GM19328 (cell line): ENCODE data around the gene WAC.

Experiments
- ATAC-seq: cut with Tn5 transposase; IDR thresholded peaks from one replicate; pipeline ENCODE4 v1.9.1; 2021; ENCODE audit warnings: mild to moderate bottlenecking, moderate library complexity; ENCODE audit not compliant: unreplicated experiment

WAC gene

DNA sequence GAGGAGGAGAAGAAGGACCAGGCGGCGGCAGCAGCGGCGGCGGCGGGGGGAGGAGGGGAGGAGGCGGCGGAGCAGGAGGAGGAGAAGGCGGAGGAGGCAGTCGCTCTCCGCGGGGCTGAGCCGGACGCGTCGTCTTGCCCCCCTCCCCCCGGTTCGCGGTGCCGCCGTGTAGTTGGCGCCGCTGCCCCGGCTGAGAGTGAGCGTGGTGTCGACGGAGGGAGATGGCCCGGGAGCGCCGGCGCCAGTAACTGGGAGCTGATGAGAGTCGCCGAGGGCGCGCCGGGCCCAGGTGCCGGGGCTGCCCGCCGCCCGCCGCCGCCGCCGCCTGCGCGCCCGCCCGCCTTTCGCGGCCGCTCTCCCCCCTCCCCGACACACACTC lies 257 bp downstream of the WAC start:
- peak; percentile 1 for ATAC-seq

DNA sequence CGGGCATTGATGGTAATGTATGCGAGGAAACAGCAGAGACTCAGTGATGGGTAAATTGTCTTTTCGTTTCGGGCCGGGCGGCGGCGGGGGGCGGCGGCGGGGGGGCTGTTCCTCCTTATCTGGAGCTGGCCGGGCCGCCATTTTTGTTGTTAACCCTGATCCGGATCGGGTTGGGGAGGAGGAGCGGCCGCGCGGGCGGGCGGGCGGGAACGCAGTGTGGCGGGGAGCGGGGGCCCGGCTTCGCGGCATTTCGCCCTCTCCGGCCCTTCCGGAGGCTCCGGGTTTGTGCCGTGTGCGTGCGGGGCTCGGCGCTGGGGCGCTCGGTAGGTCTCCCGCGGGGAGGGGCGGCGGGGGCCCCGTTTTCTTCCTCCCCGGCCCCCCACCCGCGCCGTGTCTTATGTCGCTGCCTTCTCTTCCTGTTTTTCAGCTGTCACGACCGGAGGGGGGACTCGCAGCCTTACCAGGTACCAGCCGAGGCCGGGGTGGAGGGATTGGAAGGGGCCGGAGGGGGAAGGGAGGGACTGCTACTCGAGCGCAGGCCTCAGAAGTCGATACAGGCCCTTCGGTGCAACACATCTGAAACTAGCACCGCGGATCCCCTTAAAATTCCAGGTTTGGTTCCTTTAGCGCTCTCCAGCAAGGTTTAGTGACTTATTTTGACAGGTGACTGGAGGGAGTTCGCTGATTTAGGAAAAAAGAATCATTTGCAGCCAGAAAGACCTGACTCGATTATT lies 820 bp downstream of the WAC start:
- no peak for ATAC-seq

- ATAC-seq = no peak
These were observed 2.9 kb downstream of the WAC start for GRCh38 chr10:28535846-28536245.

- no peak for ATAC-seq
These were observed 5.7 kb downstream of the WAC start for GRCh38 chr10:28538595-28538994.

DNA sequence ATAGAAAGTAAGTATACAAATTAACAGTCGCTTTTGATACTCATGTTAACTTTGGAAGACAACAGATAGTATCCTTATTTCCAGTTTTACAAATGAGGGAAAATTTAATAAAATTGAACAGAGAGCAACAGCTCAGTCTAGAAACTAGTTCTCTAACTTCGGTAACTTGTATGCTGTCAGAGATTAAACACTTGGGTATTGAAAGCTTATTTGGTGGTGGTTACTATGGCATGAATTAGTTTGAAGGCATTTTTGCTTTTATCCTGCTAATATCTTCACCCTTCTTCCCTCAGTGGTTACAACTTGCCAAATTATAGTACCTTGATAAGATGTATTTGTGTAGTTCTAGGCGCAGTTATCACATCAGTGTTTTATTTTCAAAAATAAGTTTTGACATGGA lies 7.2 kb downstream of the WAC start:
- ATAC-seq = no peak

- ATAC-seq = no peak
These were observed 8.9 kb downstream of the WAC start for GRCh38 chr10:28541717-28542365.

- ATAC-seq = no peak
These were observed 9.8 kb downstream of the WAC start for GRCh38 chr10:28542728-28543127.

- no peak for ATAC-seq
These were observed 11.1 kb downstream of the WAC start for GRCh38 chr10:28544058-28544457.

DNA sequence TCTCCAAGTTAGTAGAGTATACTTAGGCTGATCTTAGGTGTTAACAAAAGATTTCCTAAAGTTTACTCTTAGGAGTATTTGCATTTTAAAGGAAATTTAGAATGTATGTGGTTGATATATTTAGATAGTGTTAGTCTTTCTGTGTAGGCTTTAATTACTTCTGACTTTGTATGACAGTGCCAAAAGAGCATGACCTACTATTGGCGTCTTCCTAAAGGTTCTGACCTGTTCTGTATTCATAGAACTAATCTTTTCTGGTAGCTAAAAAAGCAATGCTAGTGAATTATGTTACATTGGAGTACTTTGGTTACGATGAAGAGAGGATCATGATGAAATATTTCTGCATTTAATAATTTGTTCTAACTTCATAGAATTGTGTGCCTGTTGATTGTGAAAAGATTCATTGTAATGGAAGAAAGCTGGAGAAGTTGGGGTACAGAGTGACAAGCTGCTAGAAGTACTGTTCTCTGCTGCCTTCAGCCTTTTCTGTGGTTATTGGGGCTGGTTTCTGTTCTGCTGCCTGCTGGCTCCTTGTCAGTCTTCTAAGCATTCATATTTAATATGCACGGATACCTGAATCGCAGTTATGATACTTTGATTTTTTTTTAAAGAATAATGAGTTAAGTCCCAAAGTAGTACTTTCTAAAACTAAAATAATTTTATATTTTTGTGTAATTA lies 13.2 kb downstream of the WAC start:
- no peak for ATAC-seq

DNA sequence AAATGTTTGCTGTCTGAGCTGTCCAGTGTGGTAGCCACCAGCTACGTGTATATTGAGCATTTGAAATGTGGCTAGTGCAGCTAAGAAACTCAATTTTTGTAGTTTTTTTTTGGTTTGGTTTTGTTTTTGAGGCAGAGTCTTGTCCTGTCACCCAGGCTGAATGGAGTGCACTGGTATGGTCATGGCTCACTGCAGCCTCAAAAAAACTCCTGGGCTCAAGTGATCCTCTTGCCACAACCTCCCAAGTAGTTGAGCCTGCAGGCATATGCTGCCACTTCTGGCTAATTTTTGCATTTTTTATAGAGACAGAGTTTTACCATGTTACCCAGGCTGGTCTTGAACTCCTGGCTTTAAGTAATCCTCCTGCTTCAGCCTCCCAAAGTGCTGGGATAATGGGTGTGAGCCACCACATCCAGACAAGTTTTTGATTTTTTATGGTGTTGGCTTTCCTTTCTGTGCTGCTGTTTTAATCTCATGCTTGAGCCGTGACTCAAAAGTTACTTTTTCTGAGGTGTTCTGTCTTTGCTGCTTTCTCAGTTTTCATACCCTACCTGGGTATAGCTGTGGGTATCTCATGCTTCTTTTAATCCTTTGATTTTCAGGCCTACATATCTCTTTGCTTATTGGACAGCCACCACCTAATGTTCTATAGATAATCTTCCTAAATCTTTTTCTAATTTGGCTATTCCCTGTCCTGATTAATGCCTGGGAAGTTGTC lies 16.0 kb downstream of the WAC start:
- no peak for ATAC-seq

DNA sequence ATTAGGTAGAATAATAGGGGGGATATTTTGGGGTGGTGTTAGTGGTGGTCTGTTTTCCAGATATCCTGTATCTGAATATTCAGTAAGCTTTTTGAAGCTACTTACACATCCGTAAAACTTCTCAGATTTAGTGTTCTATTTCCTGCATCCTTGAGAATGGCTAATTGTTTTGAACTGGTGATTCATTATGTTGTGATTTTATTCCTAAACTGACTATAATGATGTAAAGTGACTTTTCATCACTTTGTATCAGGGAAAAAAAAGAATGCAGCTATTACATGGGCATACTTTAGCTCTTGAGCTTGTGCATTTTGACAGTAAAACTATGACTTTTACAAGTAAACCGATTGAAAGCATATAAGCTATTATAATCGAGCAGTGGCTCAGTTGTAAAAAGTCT lies 18.2 kb downstream of the WAC start:
- ATAC-seq = no peak

GRCh38 chr10:28552775-28553174 lies 19.9 kb downstream of the WAC start:
- no peak for ATAC-seq

GRCh38 chr10:28554009-28554408 lies 21.1 kb downstream of the WAC start:
- no peak for ATAC-seq

DNA sequence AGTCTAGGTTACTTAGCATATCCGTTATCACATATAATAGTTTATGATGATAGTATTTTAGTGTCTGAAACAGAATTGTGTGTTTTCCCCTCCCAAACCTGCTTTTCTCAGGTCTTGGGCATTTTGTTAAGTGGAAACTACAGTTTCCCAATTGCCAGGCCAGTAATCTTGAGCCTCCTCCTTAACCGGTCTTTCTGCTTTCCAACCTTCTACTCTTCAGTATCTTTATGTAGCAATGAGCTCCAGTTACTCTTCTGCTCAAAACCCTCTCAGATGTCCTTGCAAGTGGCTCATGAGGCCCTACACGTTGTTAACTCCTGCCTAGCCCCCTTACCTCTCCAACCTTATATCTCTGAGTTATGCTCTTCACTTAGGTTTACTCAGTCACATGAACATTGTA lies 22.0 kb downstream of the WAC start:
- no peak for ATAC-seq

GRCh38 chr10:28555358-28555757 lies 22.4 kb downstream of the WAC start:
- no peak for ATAC-seq

- no peak for ATAC-seq
These were observed 23.2 kb downstream of the WAC start for GRCh38 chr10:28556142-28556541.

GRCh38 chr10:28558186-28558585 lies 25.3 kb downstream of the WAC start:
- no peak for ATAC-seq

DNA sequence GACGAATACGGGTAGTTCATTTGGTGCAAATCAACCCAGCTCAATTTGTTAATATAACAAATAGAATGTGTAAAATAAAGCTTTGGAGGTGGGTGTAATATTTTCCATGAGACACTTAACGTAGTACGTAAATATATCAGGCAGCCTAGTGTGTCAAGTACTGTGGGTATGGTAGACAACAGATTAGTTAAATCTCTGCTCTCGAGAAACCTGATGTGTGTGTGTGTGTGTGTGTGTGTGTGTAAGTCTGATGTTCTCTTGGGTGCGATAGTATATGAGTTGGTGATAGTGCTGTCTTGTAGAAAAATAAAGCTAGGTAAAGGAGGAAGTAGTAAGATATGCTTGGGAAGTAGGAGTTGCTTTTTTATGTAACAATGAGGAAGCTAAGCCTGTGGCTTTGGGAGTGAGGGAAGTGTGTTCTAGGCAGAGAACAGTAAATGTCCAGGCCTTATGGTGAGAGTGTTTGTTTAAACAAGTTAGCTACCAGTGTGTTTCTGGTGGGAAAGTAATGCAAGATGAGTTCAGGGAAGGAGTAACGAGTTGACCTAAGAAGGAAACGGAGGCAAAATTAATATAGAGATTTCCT lies 26.1 kb downstream of the WAC start:
- ATAC-seq = no peak

DNA sequence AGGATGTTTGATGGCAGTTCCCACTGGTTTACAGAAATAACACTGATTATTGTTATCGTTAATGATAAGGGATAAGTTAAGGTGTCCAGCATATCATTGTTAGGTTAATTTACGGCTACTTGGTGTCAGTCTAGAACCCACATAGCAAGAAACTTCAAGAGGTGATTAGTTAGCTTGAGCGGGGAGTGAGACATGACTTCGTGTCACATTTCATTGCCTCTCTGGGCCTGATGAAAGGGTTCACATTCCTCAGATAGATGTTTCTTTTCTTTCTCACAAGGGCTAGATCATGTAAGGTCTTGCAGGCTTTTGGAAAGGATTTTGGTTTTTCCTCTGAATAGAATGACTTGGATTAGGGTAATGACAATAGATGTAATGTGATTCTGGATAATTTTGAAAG lies 26.7 kb downstream of the WAC start:
- ATAC-seq = no peak

DNA sequence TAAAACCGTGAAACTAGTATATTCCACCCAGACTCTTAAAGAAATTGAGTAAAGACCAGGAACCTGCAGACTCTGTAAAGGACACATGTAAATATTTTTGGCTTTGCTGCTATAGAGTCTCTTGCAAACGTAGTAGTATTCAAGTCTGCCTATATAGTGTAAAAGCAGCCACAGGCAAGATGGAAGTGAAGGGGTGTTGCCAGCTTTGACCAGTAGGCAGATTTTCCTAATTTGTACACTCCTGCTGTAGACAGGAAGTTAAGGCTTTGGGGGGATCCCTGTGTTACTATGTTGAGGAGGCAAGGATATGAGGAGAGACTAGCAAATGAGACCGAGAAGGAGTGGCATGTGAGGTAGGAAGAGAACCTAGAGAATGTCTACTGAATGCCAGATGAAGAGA lies 27.7 kb downstream of the WAC start:
- no peak for ATAC-seq

GRCh38 chr10:28561531-28561930 lies 28.6 kb downstream of the WAC start:
- ATAC-seq = no peak
